Panc1 (cell line): Measurements from ENCODE around the gene CR2.
"Not testable (repeated sequence)": the region's sequence is repeated elsewhere in the genome, so short reads cannot be mapped to it uniquely, and the experiment has no call there.

Experiments used
- CTCF ChIP-seq: fragments of 450-650 bp; IDR thresholded peaks from 2 replicates; pipeline ENCODE4 v1.5.1; 2017; ENCODE audit warnings: mild to moderate bottlenecking
- POLR2AphosphoS5 ChIP-seq: IDR thresholded peaks from 2 replicates; pipeline ENCODE4 v1.6.1; 2012; ENCODE audit warnings: mild to moderate bottlenecking, low read depth, low read length, moderate library complexity
- SIN3A ChIP-seq: IDR thresholded peaks from 2 replicates; pipeline ENCODE4 v1.6.1; 2012; ENCODE audit warnings: low read depth, mild to moderate bottlenecking, low read length, moderate library complexity, borderline replicate concordance; ENCODE audit not compliant: insufficient read depth
- TCF7L2 ChIP-seq: IDR thresholded peaks from 2 replicates; pipeline ENCODE4 v1.6.1; 2011; ENCODE audit warnings: mild to moderate bottlenecking, low read depth, low read length, inconsistent platforms
- TF ChIP-seq, protein P1 (sequence below), 2 experiments: IDR thresholded peaks; 2 replicates each; pipeline ENCODE4 v1.6.1; 2011 to 2012; ENCODE audit warnings: low read depth in 2 of 2, control low read depth in 1 of 2, low read length in 1 of 2, mild to moderate bottlenecking in 1 of 2, moderate library complexity in 1 of 2; ENCODE audit not compliant: insufficient read depth in 1 of 2

DNA sequence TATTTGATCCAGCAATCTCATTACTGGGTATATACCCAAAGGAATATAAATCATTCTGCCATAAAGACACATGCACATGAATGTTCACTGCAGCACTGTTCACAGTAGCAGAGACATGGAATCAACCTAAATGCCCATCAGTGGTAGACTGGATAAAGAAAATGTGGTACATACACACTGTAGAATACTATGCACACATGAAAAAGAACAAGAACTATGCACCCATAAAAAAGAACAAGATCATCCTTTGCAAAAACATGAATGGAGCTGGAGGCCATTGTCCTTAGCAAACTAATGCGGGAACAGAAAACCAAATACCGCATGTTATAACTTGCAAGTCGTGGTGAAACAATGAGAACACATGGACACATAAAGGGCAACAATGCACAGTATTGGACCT is 17.4 kb upstream of the CR2 start:
- TF ChIP-seq CTCF, SIN3A, POLR2AphosphoS5, TCF7L2: not testable (repeated sequence)
- TF ChIP-seq, protein P1, sequence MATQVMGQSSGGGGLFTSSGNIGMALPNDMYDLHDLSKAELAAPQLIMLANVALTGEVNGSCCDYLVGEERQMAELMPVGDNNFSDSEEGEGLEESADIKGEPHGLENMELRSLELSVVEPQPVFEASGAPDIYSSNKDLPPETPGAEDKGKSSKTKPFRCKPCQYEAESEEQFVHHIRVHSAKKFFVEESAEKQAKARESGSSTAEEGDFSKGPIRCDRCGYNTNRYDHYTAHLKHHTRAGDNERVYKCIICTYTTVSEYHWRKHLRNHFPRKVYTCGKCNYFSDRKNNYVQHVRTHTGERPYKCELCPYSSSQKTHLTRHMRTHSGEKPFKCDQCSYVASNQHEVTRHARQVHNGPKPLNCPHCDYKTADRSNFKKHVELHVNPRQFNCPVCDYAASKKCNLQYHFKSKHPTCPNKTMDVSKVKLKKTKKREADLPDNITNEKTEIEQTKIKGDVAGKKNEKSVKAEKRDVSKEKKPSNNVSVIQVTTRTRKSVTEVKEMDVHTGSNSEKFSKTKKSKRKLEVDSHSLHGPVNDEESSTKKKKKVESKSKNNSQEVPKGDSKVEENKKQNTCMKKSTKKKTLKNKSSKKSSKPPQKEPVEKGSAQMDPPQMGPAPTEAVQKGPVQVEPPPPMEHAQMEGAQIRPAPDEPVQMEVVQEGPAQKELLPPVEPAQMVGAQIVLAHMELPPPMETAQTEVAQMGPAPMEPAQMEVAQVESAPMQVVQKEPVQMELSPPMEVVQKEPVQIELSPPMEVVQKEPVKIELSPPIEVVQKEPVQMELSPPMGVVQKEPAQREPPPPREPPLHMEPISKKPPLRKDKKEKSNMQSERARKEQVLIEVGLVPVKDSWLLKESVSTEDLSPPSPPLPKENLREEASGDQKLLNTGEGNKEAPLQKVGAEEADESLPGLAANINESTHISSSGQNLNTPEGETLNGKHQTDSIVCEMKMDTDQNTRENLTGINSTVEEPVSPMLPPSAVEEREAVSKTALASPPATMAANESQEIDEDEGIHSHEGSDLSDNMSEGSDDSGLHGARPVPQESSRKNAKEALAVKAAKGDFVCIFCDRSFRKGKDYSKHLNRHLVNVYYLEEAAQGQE (IDR thresholded peaks at IDR 0.05; ENCODE audit: insufficient read depth in 1 of 2, low read depth in 2 of 2, low read length in 1 of 2) = not testable (repeated sequence)
